Ovary (tissue), 3 donors: ENCODE measurements around the gene SENP8.

Experiments
- EP300 ChIP-seq: sonication (generic); formaldehyde crosslinking; IDR thresholded peaks from one replicate; pipeline ENCODE4 v1.6.1; 2017; ENCODE audit warnings: antibody characterized with exemption
- TF ChIP-seq, protein P1 (sequence below), 3 donors: fragments of 450-650 bp in 2 of 3; fragments of 200-600 bp in 1 of 3; IDR thresholded peaks; one replicate each; pipeline versions ENCODE4 v1.5.1 to v1.8.0; 2016 to 2022; ENCODE audit warnings: antibody characterized with exemption in 3 of 3, mild to moderate bottlenecking in 1 of 3
- donor health status: DM: no; HTN: no; CAD: no.

DNA sequence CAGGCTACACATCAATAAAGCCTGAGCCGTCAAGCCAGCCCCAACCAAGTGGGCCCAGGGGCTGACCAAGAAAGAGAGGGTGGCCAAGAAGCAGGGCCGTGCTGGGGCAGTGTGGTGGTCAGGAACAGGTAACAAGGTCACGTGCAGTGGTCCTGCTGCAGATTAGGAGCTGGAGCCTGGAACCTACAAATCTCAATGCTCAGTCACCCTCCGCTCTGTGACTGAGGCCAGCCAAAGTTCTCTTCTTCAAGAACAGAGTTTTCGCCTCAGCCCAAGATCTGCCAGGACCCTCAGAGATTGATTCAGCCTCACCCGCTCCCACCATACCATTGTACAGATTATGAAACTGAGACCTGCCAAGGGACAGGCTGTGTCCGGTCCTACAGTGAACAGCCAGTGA lies 52.5 kb downstream of the SENP8 start:
- no peak for TF ChIP-seq EP300
- TF ChIP-seq, protein P1, sequence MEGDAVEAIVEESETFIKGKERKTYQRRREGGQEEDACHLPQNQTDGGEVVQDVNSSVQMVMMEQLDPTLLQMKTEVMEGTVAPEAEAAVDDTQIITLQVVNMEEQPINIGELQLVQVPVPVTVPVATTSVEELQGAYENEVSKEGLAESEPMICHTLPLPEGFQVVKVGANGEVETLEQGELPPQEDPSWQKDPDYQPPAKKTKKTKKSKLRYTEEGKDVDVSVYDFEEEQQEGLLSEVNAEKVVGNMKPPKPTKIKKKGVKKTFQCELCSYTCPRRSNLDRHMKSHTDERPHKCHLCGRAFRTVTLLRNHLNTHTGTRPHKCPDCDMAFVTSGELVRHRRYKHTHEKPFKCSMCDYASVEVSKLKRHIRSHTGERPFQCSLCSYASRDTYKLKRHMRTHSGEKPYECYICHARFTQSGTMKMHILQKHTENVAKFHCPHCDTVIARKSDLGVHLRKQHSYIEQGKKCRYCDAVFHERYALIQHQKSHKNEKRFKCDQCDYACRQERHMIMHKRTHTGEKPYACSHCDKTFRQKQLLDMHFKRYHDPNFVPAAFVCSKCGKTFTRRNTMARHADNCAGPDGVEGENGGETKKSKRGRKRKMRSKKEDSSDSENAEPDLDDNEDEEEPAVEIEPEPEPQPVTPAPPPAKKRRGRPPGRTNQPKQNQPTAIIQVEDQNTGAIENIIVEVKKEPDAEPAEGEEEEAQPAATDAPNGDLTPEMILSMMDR (IDR thresholded peaks at IDR 0.05): no peak
